ENCODE results near the gene SERINC5.

GRCh38 chr5:80127116-80127552, 128.7 kb downstream of the SERINC5 start:
- TF ChIP-seq POLR2A (IDR thresholded peaks at IDR 0.05) (no peak), CTCF (IDR thresholded peaks at IDR 0.05) (no peak)

All from testis (tissue), 2 donors.